ENCODE measurements around the gene IRF9.

IRF9 gene

DNA sequence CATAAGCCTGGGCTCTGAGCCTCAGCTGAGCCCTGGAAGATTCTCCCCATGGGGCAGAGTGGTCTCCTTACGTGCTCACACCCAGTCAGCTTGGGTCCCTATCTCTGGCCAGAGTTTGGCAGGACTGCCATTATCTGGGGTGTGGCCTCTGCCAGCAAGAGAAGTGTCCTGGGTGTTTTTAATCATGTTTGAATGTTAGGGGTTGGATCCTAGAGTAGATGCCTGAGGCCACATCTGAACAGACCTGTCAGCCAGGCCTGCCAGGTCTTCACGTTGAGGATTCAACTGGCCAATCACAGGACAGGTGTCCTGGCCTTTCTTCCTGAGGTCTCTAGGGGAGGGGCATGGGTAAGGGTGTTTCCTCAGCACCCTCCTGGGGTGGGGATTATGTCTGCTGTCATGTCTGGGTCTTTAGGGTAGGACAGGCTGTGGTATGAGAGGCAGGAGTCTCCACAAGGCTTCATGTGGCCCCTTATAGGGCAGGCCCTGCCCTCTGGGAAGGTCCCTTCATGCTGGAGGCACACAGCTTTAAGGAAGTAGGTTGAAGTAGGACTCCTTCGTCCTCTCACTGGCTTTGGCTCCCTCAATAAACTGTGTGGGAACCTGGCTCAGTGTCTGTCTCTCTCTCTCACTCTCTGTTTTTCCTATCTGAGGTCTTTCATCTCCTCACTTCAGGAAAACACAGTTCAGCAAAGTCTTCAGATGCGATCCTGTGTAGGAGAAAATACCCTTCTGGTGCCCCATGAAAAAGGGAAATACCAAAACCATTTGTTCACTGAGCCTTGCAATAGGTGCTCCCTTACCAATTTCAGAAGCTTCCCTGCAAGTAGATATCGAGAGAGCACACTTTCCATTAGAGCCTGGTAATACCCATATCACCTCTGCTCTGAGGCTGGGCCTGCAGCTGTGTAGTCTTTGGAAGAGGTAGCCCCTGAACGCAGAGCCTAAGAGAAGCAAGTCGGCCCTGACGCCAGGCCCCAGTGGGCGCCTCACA is 37.3 kb upstream of the IRF9 start:
- 0 out of 2 replicates have a peak overlapping the region, but pooled peaks have one; percentile 29 for H3K27ac ChIP-seq
- TF ChIP-seq, protein P1, sequence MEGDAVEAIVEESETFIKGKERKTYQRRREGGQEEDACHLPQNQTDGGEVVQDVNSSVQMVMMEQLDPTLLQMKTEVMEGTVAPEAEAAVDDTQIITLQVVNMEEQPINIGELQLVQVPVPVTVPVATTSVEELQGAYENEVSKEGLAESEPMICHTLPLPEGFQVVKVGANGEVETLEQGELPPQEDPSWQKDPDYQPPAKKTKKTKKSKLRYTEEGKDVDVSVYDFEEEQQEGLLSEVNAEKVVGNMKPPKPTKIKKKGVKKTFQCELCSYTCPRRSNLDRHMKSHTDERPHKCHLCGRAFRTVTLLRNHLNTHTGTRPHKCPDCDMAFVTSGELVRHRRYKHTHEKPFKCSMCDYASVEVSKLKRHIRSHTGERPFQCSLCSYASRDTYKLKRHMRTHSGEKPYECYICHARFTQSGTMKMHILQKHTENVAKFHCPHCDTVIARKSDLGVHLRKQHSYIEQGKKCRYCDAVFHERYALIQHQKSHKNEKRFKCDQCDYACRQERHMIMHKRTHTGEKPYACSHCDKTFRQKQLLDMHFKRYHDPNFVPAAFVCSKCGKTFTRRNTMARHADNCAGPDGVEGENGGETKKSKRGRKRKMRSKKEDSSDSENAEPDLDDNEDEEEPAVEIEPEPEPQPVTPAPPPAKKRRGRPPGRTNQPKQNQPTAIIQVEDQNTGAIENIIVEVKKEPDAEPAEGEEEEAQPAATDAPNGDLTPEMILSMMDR (IDR thresholded peaks at IDR 0.05) = no peak
- TF ChIP-seq ZFX (IDR thresholded peaks at IDR 0.05; ENCODE audit: borderline replicate concordance) = no peak

DNA sequence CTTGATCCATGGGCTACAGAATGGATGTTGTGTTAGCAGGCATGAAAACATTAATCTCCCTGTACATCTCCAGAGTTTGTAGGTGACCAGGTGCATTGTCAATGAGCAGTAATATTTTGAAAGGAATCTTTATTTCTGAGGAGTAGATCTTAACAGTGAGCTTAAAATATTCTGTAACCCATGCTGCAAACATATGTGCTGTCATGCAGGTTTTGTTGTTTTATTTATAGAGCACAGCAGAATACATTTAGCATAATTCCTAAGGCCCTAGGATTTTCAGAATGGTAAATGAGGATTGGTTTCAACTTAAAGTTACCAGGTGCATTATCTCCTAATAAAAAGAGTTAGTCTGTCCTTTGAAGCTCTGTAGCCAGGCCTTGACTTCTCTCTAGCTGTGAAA is 34.1 kb upstream of the IRF9 start:
- TF ChIP-seq, protein P1 (IDR thresholded peaks at IDR 0.05) = no peak
- no peak for TF ChIP-seq ZFX (IDR thresholded peaks at IDR 0.05; ENCODE audit: borderline replicate concordance)
- no peak overlapping the region for H3K27ac ChIP-seq

DNA sequence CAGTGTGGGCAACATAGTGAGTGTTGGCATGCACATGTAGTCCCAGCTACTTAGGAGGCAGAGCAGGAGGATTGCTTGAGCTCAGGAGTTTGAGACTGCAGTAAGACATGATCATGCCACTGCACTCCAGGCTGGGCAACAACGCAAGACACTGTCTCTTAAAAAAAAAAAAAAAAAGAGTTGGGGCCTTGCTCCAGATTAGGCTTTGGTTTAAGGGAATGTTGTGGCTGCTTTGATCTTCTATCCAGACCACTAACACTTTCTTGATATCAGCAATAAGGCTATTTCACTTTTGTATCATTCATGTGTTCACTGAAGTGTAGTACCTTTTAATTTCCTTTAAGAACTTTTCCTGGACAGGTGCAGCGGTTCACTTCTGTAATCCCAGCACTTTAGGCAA is 33.4 kb upstream of the IRF9 start:
- H3K27ac ChIP-seq = no peak overlapping the region
- TF ChIP-seq, protein P1 (IDR thresholded peaks at IDR 0.05) = no peak
- no peak for TF ChIP-seq ZFX (IDR thresholded peaks at IDR 0.05; ENCODE audit: borderline replicate concordance)

DNA sequence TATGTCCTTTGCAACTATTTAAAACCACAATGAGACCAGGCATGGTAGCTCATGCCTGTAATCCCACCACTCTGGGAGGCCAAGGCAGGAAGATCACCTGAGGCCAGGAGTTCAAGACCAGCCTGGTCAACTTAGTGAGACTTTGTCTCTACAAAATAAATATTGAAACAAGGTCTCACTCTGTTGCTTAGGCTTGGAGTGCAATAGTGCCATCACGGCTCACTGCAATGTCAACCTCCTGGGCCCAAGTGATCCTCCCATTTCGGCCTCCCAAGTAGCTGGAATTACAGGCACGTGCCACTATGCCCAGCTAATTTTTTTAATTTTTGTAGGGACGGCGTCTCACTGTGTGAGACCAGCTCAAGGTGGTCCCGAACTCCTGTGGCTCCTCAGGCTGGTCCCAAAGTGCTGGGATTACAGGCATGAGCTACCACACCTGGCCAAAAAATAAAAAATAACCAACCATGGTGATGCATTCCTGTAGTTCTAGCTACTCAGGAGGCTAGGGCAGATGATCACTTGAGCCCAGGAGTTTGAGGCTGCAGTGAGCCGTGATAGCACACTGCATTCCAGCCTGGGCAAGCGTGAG is 31.6 kb upstream of the IRF9 start:
- TF ChIP-seq ZFX (IDR thresholded peaks at IDR 0.05; ENCODE audit: borderline replicate concordance) = no peak
- TF ChIP-seq, protein P1 (IDR thresholded peaks at IDR 0.05) = no peak
- H3K27ac ChIP-seq = no peak overlapping the region

DNA sequence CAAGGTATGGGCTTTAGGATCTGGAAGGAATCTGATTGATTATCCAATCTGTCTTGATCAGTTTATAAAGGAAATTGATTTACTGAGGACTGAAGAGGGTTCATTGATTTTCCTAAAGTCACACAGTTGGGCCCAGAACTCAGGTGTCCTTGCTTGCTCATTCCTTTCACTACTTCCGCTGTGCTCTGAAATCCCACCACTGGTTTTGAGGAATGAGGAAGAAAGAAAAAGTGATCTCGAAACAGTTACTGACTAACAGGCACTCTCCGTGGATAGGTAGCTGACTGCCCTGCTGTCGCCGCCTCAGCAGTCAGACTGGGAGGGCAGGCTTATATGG is 30.7 kb upstream of the IRF9 start, which contains the start of gene FITM1:
FITM1 (plus strand) TSS at position 280 of the 337 bp plus-strand sequence. CDS start 905 bp downstream, outside the sequence.
- no peak within 1 kb of the TSS for H3K27ac ChIP-seq

DNA sequence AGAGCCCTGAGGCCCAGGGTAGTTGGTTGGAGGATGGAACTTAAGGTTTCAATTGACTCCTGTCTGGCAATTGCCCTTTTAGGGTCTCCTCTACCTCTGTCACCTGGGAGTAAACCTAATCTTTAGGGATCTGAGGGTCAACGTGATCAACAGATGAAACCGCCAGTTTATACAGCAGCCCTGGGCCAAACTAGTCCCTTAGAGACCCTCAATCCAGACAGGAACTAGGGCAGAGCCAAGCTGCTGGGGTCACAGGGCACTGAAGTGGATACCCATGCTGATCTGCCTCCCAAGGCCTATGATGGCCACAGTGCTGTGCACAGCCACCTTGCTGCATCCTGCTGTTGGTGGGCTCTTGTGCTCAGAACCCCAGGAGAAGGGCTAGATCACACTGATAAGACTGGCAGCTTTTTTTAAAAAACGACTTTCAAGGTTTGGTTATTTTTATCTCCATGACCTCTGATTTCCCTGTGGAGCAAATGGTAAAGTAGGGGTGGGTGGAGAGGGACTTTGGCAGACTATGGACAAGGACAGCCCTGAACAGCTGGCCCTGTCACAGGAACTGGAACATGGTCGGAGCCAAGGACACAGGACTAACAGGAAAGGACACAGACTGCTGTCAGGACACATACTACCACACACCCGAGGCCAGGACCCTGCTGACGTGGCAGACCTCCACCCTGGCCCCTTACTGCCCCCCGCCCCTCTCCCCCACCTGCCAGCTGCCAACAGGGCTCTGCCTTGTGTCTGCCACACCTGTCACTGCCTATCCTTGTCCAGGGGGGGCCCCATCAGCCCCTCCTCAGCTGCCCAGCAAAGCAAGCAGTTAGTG is 30.1 kb upstream of the IRF9 start:
- no peak overlapping the region for H3K27ac ChIP-seq
- TF ChIP-seq, protein P1 (IDR thresholded peaks at IDR 0.05) = no peak

More for the DNA sequence above, 30.7 kb upstream of the IRF9 start, which contains the start of gene FITM1:
- TF ChIP-seq, protein P1 (IDR thresholded peaks at IDR 0.05) = no peak
- TF ChIP-seq ZFX (IDR thresholded peaks at IDR 0.05; ENCODE audit: borderline replicate concordance) = no peak
